Measurements from ENCODE around the gene SMIM10L2A. TPM values are rescaled to one million over a fixed set of nuclear protein-coding genes. Genes with fewer than 3 reads are reported as not detected.
"Not testable (repeated sequence)": the region's sequence is repeated elsewhere in the genome, so short reads cannot be mapped to it uniquely, and the experiment has no call there.

SMIM10L2A gene
- total and polyA plus RNA-seq, 2 of the 4 experiments (the other 2 are of a cell fraction), result under 0.01 to 0.10 TPM

GRCh38 chrX:135423173-135423864, 1.6 kb downstream of the SMIM10L2A start:
- POLR2A ChIA-PET (ENCODE audit: unreplicated experiment); H4K91ac ChIP-seq (ENCODE audit: insufficient read depth, low read depth, low read length); H4K8ac ChIP-seq (ENCODE audit: low read depth in 2 of 2, low read length in 2 of 2); H2AFZ ChIP-seq (replicated peaks; ENCODE audit: low read length, poor library complexity); H4K20me1 ChIP-seq (ENCODE audit: insufficient read depth, low read length); H2BK15ac ChIP-seq (ENCODE audit: low read depth, low read length); H3K79me1 ChIP-seq (ENCODE audit: low read depth in 1 of 2, low read length in 2 of 2); H3K4me1 ChIP-seq (ENCODE audit: control insufficient read depth, insufficient read depth, low read length); H3K4me2 ChIP-seq (ENCODE audit: low read depth, low read length); H3K27ac ChIP-seq (ENCODE audit: insufficient read depth, low read length); H2AK9ac ChIP-seq (replicated peaks; ENCODE audit: low read depth, low read length, poor library complexity); H2BK5ac ChIP-seq (ENCODE audit: low read depth, low read length, poor library complexity, severe bottlenecking); H3K4me3 ChIP-seq (ENCODE audit: insufficient read depth, low read depth, low read length); H3K9me1 ChIP-seq (ENCODE audit: insufficient read depth, low read length); H3K9ac ChIP-seq (ENCODE audit: low read depth, low read length); H2BK120ac ChIP-seq (ENCODE audit: low read depth, low read length); DNase-seq; H2AK5ac ChIP-seq (ENCODE audit: low read depth, low read length); H3K9me3 ChIP-seq (ENCODE audit: control insufficient read depth, insufficient read depth, low read length); H3K14ac ChIP-seq (replicated peaks; ENCODE audit: low read depth, low read length); H3K18ac ChIP-seq (ENCODE audit: low read depth, low read length); H2BK20ac ChIP-seq (ENCODE audit: low read depth, low read length); ATAC-seq (ENCODE audit: low read depth); BruUV-seq (replicated peaks); H3K36me3 ChIP-seq (ENCODE audit: control insufficient read depth, insufficient read depth, low read length); H3K4ac ChIP-seq (ENCODE audit: low read depth, low read length); dilution Hi-C loops (cut with HindIII; ENCODE audit: low sequenced_read_pairs, unreplicated experiment); H3K56ac ChIP-seq (ENCODE audit: extremely low read depth, insufficient read depth, low read length); intact Hi-C loops (cut with micrococcal nuclease); H4K5ac ChIP-seq (ENCODE audit: low read depth, low read length); H3K23ac ChIP-seq (ENCODE audit: low read depth, low read length); CTCF ChIA-PET; in situ Hi-C loops (cut with MboI; ENCODE audit: low sequenced_read_pairs): not testable (repeated sequence)
- WGBS, 2 experiments (ENCODE audit: extremely low coverage in 2 of 2, insufficient read length in 1 of 2), result 40% methylated on average over 1 of the region's 9 CpGs; no CpG with 5 or more reads in 1 of the 2 experiments
- H3K27me3 ChIP-seq (ENCODE audit: control insufficient read depth, insufficient read depth, low read length), result peaks cover 17% of the 10 kb centered on the region
